Stimulated activated CD8-positive, alpha-beta memory T cell treated with anti-CD3 and anti-CD28 coated beads, Interleukin-7, amount 100 ng/mL, for 4 hours (primary cell): ENCODE results near the gene C16orf92.

ENCODE experiments used
- DNase-seq, 2 donors: peaks; one replicate each; pipeline ENCODE4 v3.0.0-alpha.2; 2020; ENCODE audit warnings: low read depth in 2 of 2

C16orf92 gene

DNA sequence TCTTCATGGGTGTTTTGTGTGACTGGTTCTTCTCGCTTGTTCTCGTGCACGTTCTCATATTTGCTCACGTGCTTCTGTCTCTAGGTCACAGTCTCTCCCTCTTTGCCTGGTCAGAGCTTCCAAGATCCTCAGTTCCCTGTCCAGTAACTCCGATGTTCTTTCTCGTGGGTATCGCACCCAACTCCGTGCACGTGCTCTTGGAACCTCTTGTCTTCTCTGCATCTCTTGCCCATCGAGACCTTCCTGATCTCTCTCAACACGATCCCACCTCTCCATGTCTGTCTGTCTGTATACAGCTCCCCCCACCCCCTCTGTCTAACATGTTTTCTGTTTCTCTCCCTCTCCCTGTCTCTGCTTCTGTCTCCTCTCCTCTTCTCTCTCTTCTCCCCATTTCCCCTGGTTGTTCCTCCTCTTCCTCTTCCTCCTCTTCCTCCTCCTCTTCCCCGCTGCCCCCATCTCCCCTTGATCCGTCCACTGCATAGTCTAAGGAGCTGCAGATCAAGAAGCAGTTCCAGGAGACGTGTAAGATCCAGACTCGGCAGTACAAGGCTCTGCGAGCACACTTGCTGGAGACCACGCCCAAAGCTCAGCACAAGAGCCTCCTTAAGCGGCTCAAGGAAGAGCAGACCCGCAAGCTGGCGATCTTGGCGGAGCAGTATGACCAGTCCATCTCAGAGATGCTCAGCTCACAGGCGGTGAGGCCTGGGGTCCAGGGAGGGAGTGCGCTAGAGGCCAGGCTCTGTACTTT lies 33.7 kb upstream of the C16orf92 start:
- no peak for DNase-seq

GRCh38 chr16:29990034-29990433 lies 33.0 kb upstream of the C16orf92 start:
- DNase-seq, result no peak

DNA sequence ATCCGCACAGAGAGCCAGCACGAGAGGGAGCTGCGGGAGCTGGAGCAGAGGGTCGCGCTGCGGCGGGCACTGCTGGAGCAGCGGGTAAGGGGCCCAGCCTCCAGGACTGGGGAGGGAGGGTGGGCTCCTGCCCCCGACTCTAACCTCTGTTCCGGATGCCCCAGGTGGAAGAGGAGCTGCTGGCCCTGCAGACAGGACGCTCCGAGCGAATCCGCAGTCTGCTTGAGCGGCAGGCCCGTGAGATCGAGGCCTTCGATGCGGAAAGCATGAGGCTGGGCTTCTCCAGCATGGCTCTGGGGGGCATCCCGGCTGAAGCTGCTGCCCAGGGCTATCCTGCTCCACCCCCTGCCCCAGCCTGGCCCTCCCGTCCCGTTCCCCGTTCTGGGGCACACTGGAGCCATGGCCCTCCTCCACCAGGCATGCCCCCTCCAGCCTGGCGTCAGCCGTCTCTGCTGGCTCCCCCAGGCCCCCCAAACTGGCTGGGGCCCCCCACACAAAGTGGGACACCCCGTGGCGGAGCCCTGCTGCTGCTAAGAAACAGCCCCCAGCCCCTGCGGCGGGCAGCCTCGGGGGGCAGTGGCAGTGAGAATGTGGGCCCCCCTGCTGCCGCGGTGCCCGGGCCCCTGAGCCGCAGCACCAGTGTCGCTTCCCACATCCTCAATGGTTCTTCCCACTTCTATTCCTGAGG lies 32.0 kb upstream of the C16orf92 start:
- no peak for DNase-seq

DNA sequence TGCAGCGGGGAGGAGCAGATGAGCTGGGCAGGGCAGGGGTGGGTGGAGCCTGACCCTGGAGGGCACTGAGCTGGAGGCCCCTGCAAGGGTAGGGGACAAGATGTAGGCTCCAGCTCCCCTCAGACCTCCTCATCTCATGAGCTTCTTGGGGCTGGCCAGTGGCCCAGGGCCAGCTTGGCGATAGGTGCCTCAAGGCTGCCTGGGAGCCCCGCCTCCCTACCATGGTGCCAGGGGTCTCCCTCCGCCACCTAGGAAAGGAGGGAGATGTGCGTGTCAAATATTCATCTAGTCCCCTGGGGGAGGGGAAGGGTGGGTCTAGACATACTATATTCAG lies 31.5 kb upstream of the C16orf92 start:
- DNase-seq, result no peak

- DNase-seq, result no peak
Measured at GRCh38 chr16:29992344-29992967, 30.5 kb upstream of the C16orf92 start.

GRCh38 chr16:29993191-29993902 lies 29.7 kb upstream of the C16orf92 start:
- no peak for DNase-seq

- DNase-seq, result no peak
Measured at GRCh38 chr16:29993903-29994599, 28.9 kb upstream of the C16orf92 start.

DNA sequence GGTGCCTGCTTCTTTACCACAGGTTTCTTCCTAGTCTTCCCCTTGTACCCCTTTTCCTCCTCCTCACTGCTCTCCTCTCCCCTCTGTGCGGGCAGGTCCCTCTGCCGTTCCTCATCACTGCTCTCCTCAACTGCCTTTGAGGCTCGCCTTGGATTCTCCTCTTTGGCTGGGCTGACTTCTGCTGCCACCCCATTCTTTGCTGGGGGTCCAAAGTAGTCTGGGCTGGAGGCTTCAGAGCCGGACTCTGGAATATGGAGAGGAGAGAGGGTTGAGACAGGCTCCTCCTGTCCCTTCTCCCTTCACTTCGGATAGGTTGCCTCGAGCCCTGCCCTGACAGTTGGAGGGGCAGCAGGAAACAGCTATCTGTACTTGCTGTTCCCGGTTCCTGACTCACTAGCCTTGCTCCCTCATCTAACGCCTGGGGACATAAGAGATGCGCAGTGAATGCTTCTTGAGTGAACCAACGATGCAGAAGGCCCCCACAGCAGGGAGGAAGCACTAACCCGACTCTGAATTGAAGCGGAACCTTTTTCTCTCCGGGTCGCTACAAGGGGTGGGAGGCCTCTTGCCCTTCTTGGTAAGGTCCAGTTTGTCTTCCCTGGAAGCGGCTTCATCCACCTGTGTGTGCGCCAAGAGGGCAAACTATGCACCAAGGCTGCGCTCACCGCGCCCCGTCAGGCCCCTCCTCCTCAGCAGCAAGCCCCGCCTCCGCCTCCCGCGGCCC lies 28.2 kb upstream of the C16orf92 start:
- peak in 1 of 2 donors; percentile 53 for DNase-seq

- peak; percentile 72 to 82 for DNase-seq
Measured at GRCh38 chr16:29995324-29995910, 27.6 kb upstream of the C16orf92 start, which contains the start of gene HIRIP3. HIRIP3 (minus strand) TSS chr16:29995617; CDS start chr16:29995605, 12 bp downstream.

DNA sequence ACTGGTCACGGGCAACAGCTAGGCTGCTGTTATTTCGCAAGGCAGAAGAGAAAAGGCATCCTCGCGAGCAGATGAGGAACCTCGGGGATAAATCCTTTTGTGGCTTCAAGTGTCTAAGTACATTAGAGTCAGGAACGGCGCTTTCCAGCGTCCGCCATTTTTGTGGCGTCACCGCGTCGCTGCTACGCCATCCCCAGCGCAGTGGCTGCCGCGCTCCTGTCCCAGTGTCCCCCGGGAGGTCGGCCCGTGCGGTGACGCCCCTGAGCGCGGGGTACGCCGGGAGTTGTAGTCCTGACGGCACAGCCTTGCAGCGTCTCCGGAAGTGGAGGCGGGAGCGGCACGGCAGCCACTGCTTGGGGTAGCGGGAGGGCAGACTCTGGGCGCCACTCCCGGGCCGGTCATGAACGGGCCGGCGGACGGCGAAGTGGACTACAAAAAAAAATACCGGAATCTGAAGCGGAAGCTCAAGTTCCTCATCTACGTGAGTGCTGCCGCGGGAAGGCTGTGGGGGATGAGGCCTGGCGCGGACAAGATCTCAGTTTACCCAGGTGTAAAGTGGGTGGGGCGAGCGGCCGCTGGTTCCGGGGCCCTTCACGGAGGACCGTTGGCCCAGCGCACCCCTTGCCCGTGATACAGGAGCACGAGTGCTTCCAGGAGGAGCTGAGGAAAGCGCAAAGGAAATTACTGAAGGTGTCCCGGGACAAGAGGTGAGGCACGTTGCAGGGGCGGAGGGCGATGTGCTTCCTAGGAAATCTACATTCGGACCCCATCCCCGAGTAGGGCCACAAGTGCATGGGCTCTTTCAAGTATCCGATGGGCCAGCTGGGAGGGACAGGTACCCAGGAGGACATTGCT lies 26.9 kb upstream of the C16orf92 start, which contains the start of gene INO80E:
Gene INO80E (plus strand): TSS at position 331 of the 855 bp plus-strand sequence. CDS start 70 bp downstream, at position 401.
- DNase-seq, result peak; percentile 98 to 99

DNA sequence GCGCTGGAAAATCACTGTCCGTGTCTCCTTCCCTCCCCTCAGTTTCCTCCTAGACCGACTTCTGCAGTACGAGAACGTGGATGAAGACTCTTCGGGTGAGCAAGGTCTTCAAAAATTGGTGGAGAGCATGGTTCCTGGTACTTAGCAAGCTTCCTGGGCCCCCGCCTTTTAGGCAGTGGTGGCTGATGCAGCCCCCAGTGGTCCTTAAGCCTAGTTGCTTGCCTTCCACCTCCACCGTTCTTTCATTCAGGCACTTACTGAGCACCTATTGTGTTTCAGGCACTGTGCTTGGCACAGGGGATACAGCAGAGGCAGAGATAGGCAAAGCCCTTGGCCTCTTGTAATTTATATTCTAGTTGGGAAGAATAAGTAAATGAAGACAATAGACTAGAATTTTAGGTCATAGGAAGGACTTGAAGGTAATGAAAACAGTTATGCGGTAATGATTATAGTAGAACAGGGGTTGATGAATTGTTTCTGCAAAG lies 26.2 kb upstream of the C16orf92 start:
- DNase-seq, result no peak

DNA sequence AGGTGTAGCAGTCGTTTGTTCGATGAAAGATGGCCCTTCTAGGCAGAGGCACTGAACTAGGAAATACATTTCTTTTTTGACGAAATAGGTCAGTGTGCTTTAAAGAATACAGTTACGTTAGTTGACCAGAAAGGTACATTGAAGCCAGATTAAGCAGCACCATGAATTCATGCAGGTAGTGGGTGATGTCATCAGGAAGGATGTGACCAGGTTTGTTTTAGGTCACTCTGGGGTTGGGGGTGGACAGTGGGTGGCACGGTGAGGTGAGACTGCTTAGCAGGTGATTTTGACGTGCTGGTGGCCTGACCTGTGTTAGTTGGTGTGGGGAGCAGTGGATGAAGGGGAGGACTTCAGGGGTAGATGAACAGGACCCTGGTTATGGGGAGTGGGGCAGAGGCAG lies 23.4 kb upstream of the C16orf92 start:
- no peak for DNase-seq

DNA sequence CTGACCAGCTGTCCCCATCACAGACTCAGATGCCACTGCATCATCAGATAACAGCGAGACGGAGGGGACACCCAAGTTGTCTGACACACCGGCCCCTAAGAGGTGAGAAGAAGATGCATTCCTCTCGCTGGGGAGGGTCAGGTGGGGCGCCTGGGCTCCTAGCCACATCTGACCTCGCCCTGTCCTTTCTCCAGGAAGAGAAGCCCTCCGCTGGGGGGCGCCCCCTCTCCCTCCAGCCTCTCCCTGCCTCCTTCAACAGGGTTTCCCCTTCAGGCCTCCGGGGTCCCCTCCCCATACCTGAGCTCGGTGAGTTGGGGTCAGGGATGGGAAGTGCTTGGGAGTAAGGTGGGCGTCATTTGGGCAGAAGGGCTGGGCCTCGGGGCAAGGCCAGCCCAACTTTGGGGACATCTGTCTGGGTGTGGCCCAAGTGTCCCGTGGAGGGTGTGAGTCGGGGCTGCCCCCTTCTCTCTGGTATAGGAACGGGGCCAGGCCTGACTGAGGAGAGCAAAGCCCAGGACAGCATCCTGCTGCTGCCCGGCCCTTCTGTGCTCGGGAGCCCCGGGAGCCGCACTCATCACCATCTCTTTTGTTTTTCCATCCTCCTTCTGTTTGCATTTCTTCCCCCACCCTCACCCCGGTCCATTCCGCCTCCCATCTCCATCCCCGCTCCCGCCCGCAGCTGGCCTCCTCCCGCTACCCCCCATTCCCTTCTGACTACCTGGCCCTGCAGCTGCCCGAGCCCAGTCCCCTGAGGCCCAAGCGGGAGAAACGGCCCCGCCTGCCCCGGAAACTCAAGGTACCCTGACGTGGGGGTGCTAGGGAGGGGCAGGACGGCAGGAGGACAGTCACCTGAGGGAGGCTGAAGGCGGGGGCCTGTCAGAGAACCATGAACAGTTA lies 22.0 kb upstream of the C16orf92 start:
- no peak for DNase-seq

DNA sequence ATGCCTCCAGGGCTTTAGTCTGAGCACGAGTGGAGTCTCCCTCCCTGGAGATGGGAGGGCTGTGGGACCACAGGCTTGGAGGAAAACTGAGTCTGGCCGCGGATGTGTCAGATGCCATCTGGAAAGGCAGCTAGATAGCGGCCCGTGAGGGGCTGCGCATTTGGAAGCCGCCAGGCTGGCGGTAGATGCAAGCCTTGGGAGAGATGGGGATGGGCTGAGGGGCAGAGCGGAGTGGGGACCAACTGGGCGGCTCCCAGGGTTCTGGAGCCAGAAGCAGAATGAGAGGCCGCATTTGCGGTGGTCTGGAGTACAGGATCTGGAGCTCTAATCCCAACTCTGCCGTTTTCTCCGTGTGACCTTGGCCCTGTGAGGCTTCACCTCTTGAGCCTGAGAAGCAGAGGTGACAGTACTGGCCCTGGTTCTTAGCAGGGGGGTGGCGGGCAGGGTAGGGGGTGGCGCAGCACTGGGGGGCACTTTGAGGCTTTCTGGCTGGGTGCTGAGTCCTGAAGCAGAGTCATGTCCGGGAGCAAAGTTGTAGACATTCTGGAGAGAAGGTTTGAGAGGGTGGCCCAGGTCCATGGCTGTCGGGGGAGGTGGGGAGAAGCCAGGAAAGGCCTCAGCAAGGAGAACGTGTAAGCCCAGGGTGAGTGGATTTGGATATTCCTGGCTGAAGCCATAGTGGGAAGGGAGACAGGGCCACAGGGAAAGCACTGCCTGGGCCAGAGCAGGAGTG lies 20.2 kb upstream of the C16orf92 start:
- DNase-seq, result no peak

GRCh38 chr16:30003670-30004423 lies 19.2 kb upstream of the C16orf92 start:
- DNase-seq, result no peak

GRCh38 chr16:30004424-30004776 lies 18.6 kb upstream of the C16orf92 start:
- no peak for DNase-seq

GRCh38 chr16:30004811-30005242 lies 18.2 kb upstream of the C16orf92 start:
- no peak for DNase-seq
